ENCODE results near the gene LINC01488. TPM values are rescaled to one million over a fixed set of nuclear protein-coding genes. Genes with fewer than 3 reads are reported as not detected.
A peak's percentile ranks its signal among the peaks of the same experiment; 100 is the strongest.

Gene LINC01488
- total RNA-seq, 1 donor = not detected

DNA sequence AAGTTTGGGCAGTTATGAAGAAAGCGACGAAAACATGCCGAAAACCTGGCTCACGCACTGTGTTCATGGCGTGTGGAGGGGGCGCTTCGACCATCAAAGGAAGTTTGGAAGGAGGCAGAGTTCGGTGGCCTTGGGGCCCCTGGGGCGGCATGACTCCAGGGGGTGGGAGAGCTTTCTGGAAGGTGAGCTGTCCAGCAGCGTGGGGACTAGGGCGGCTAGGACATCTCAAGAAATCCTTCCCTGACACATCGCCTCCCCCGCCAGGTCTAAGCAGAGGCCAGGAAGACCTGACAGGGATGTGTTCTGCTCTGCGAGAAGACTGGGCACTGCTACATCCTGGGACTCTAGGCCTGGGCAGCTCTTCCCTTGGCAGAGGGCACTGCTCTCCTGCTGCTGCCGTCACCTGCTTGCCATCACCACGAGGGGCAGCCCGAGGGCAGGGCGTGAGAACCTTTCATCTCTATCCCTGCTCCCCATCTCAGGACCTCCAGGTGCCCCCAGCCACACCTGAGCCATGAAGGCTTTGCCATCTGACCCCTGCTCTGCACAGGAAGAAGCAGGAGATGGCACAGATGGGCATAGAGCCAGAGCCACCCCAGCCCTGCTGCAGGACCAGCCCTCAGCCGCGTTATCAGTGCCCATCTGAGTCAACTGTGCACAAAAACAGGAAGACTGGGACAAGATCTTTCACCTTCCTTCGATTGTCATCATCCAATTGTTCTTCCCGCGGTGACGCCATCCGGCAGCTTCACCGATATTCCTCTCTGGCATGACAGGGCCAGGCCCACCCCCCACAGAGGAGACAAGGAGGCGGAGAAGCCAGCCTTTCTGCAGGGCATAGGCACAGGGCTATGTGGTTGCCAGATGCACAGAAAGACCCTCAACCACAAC lies 12.7 kb downstream of the LINC01488 start:
- DNase-seq (ENCODE audit: low read depth) = no peak
- TF ChIP-seq, protein P1, sequence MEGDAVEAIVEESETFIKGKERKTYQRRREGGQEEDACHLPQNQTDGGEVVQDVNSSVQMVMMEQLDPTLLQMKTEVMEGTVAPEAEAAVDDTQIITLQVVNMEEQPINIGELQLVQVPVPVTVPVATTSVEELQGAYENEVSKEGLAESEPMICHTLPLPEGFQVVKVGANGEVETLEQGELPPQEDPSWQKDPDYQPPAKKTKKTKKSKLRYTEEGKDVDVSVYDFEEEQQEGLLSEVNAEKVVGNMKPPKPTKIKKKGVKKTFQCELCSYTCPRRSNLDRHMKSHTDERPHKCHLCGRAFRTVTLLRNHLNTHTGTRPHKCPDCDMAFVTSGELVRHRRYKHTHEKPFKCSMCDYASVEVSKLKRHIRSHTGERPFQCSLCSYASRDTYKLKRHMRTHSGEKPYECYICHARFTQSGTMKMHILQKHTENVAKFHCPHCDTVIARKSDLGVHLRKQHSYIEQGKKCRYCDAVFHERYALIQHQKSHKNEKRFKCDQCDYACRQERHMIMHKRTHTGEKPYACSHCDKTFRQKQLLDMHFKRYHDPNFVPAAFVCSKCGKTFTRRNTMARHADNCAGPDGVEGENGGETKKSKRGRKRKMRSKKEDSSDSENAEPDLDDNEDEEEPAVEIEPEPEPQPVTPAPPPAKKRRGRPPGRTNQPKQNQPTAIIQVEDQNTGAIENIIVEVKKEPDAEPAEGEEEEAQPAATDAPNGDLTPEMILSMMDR (IDR thresholded peaks at IDR 0.05; ENCODE audit: insufficient read depth, low read depth, low read length) = no peak
- H3K4me3 ChIP-seq (ENCODE audit: low read depth, low read length) = no peak overlapping the region

DNA sequence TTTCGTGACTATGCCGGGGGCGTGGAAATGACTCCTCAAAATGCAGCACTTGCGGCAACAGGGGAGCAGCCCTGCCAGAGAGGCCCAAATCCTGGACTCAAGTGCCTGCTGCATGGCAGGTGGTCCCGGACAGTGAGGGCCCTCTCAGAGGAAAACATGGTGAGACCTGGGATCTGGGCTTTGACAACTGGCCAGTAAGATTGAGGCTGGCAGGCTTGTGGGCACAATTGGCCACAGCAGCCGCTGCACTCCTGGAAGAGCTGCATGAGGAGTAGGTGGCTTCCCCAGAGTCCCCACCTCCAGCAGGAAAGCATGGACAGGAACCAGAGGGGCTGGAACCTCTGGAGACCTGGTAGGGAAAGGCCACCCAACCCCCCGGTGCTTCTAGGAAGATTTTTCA lies 13.4 kb downstream of the LINC01488 start:
- H3K4me3 ChIP-seq (ENCODE audit: low read depth, low read length) = no peak overlapping the region
- TF ChIP-seq, protein P1 (IDR thresholded peaks at IDR 0.05; ENCODE audit: insufficient read depth, low read depth, low read length) = no peak
- DNase-seq (ENCODE audit: low read depth) = no peak

GRCh38 chr11:69495441-69496201 lies 14.2 kb downstream of the LINC01488 start:
- TF ChIP-seq, protein P1 (IDR thresholded peaks at IDR 0.05; ENCODE audit: insufficient read depth, low read depth, low read length) = no peak
- DNase-seq (ENCODE audit: low read depth) = no peak
- H3K4me3 ChIP-seq (ENCODE audit: low read depth, low read length) = no peak overlapping the region

- no peak overlapping the region for H3K4me3 ChIP-seq (ENCODE audit: low read depth, low read length)
- TF ChIP-seq, protein P1 (IDR thresholded peaks at IDR 0.05; ENCODE audit: insufficient read depth, low read depth, low read length) = no peak
- DNase-seq (ENCODE audit: low read depth) = no peak
Observed at GRCh38 chr11:69496202-69496557, 14.7 kb downstream of the LINC01488 start.

- TF ChIP-seq, protein P1 (IDR thresholded peaks at IDR 0.05; ENCODE audit: insufficient read depth, low read depth, low read length) = no peak
- no peak for DNase-seq (ENCODE audit: low read depth)
- no peak overlapping the region for H3K4me3 ChIP-seq (ENCODE audit: low read depth, low read length)
Observed at GRCh38 chr11:69496631-69497220, 15.3 kb downstream of the LINC01488 start.

DNA sequence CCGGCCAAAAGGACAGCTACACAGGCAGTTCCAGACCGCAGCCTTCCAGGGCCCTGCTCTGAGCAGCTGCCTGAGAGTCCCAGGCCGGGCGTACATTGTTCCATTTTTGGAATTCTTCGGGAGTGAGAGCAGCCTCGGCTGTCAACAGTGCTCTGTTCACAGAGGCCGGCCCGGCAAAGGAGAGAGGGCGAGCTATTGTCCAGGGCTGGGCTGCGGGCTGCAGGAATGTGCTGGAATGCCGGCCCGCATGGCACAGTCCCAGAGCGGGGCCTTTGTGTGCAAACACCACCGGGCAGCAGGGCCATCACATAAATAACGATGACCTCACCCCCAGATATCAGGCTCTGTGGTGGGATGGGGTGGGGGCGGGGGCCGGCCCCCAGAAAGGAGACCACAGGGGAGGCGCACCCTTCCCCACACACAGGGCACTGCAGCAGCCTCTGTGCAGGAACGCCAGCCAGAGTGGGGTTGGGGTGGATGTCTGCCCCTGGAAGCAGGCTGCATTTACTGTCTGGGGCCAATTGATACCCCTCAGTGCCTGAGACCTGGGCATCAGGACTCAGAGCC lies 15.8 kb downstream of the LINC01488 start:
- peak; percentile 91 for DNase-seq (ENCODE audit: low read depth)
- no peak overlapping the region for H3K4me3 ChIP-seq (ENCODE audit: low read depth, low read length)
- TF ChIP-seq, protein P1 (IDR thresholded peaks at IDR 0.05; ENCODE audit: insufficient read depth, low read depth, low read length) = no peak

Measured in fibroblast of villous mesenchyme (primary cell).